Measurements from ENCODE around the gene ZSCAN9.

The ZSCAN9 gene

GRCh38 chr6:28220257-28221133, 4.6 kb upstream of the ZSCAN9 start:
- DNase-seq (ENCODE audit: low read depth), result no peak

GRCh38 chr6:28224131-28225055, 682 bp upstream of the ZSCAN9 start:
- DNase-seq (ENCODE audit: low read depth), result no peak

DNA sequence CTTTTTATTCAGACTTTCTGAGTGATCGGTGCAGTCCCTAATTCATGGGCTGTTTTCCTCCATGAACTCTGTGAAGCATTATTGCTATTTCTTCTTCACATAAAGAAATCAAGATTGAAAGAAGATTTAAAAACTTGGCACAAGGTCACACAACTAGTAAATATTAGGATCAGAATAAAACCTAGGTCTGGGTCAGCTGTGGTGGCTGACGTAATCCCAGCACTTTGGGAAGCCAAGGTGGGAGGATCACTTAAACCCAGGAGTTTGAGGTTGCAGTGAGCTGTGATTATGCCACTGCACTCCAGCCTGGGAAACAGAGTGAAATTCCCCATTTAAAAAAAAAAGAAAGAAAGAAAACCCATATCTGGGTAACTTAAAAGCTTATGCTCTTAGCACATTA, 1.4 kb downstream of the ZSCAN9 start:
- no peak for DNase-seq (ENCODE audit: low read depth)

DNA sequence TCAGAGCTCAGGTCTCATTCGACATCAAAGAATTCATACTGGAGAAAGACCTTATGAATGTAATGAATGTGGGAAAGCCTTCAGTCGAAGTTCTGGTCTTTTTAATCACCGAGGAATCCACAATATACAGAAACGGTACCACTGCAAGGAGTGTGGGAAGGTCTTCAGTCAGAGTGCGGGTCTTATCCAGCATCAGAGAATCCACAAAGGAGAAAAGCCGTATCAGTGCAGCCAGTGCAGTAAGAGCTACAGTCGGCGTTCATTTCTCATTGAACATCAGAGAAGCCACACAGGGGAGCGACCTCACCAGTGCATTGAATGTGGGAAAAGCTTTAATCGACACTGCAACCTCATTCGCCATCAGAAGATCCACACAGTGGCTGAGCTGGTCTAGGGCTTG, 7.7 kb downstream of the ZSCAN9 start:
- no peak for DNase-seq (ENCODE audit: low read depth)

GRCh38 chr6:28235912-28236452, 10.9 kb downstream of the ZSCAN9 start:
- no peak for DNase-seq (ENCODE audit: low read depth)

GRCh38 chr6:28239636-28240035, 14.6 kb downstream of the ZSCAN9 start:
- DNase-seq (ENCODE audit: low read depth), result no peak

DNA sequence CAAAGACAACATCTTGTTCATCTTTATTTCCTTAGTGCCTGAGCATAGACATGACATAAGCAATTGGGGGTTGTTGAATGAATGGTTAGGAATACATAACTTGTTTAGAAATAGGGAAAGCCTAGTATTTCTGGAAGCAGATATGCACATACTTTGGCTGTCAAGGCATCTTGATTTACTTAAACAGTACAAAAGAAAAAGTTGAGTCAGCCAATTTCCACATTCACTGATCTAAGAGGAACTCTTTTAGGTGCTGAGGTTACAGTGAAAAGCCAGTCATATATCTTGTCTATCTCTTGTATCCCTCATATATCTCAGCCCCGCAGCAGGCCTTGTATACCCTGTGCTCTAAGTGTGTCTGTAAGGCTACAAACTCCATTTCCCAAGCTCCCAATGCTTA, 15.4 kb downstream of the ZSCAN9 start:
- DNase-seq (ENCODE audit: low read depth), result no peak

GRCh38 chr6:28243946-28244345, 18.9 kb downstream of the ZSCAN9 start:
- DNase-seq (ENCODE audit: low read depth), result no peak

DNA sequence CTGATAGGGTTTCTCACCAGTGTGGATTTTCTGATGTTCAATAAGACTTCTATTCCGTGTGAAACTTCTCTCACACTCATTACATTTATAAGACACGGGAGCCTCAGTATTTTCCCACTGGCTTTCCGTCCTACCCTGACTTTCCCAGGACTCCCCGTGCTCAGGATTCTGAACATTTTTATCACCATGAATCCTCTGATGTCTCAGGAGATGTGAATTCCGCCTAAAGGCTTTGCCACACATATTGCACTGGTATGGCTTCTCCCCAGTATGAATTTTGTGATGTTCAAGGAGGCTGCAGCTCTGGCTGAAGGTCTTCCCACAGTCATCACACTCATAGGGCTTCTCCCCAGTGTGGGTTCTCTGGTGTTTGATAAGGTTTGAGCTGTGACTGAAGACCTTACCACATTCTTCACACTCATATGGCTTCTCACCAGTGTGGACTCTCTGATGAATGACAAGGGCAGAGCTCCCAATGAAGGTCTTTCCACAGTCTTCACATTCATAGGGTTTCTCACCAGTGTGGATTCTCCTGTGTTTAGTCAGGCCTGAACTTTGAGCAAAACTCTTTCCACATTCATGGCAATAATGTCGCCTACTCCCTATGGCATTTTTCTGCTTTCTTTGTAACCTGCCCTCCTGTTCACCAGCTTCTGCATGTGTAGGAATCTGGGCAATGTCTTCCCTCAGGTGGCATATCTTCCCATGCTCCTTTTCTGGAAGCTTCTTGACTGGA, 20.3 kb downstream of the ZSCAN9 start:
- DNase-seq (ENCODE audit: low read depth), result no peak

DNA sequence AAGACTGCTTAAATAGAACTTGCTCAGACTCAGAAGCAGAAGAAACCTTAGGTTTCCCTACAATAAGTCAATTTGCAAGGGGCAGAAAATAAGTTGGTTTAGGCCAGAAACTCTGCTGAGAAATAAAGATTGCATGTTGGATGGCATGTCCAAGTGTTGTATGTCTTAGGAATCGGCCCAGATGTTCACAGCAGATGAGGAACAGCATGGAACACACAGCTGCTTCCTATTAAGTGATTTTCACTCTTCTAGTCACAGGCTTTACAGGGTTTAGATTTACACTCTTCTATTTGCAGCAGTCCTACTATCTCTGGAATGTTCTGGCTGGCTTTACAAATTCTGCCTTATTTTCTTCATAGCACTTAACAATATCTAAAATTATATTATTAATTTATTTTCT, 23.8 kb downstream of the ZSCAN9 start:
- no peak for DNase-seq (ENCODE audit: low read depth)

- DNase-seq (ENCODE audit: low read depth), result no peak
Observed at GRCh38 chr6:28250747-28251146, 25.7 kb downstream of the ZSCAN9 start.

DNA sequence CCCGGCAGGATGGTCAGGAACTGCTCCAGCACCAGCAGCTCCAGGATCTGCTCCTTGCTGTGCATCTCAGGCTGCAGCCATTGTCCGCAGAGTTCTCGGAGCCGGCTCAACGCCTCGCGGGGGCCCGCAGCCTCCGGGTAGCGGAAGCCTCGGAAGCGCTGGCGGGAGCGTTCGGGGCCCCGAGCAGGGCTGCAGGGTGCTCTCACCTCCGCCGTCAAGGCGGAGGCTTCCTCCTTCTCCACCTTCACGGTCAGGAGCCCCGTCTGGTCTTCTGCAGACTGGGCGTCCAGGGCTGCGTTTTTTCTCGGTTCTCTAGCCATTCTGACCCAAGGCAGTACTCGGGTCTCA, 26.6 kb downstream of the ZSCAN9 start:
- DNase-seq (ENCODE audit: low read depth), result no peak

- peak; percentile 50 for DNase-seq (ENCODE audit: low read depth)
Observed at GRCh38 chr6:28252009-28252975, 27.2 kb downstream of the ZSCAN9 start, which contains the start of gene ZKSCAN4. ZKSCAN4 (minus strand) TSS chr6:28252269; CDS start chr6:28251980, 289 bp downstream.

GRCh38 chr6:28254121-28254519, 29.0 kb downstream of the ZSCAN9 start:
- DNase-seq (ENCODE audit: low read depth), result no peak

DNA sequence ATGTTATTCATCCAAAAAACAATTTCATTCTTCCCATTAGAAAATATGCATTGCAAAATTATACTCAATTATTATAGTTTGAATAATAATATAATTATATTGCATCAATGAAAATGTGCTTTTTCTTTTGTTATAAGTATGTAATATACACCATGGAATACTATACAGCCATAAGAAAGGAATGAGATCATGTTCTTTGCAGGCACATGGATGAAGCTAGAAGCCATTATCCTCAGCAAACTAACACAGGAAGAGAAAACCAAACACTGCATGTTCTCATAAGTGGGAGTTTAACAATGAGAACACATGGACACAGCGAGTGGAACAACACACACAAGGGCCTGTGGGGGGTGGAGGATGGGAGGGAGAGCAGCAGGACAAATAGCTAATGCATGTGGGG, 32.0 kb downstream of the ZSCAN9 start:
- no peak for DNase-seq (ENCODE audit: low read depth)

DNA sequence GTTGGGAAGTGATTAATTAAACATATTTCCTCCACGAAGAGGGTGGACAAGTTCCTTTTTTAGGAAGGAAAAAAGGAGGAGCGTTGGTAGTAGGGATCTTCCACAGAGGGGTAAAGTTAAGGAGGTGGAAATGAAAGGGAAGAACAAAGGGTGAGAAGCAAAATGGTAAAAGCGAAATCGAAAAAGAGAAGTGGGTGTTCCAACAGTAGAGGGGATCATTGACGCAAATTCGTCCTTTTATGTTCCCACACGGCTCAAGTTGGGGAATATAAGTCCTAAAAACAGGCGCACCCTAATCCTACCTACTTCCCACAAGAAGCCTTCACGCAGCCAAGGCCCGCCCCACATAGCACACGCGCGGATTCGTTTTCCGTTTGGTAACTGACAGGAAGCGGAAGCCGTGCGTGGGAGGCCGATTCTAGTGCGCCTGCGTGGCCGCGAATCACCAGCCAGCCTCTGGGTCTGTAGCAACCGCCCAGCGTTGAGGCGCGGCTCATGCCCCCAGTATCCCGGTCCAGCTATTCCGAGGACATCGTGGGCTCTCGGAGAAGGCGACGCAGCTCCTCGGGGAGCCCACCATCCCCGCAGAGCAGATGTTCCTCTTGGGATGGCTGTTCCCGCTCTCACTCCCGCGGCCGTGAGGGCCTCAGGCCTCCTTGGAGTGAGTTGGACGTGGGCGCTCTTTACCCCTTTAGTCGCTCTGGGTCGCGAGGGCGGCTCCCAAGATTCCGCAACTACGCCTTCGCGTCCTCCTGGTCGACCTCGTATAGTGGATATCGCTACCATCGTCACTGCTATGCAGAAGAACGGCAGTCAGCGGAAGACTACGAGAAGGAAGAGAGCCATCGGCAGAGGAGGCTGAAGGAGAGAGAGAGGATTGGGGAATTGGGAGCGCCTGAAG, 34.1 kb downstream of the ZSCAN9 start, which contains the start of gene NKAPL:
NKAPL (plus strand) TSS at position 421 of the 901 bp plus-strand sequence; CDS start at position 496, 75 bp downstream.
- DNase-seq (ENCODE audit: low read depth), result peak; percentile 53

GRCh38 chr6:28263922-28264321, 38.8 kb downstream of the ZSCAN9 start:
- no peak for DNase-seq (ENCODE audit: low read depth)

- no peak for DNase-seq (ENCODE audit: low read depth)
Observed at GRCh38 chr6:28264834-28265401, 39.8 kb downstream of the ZSCAN9 start.

DNA sequence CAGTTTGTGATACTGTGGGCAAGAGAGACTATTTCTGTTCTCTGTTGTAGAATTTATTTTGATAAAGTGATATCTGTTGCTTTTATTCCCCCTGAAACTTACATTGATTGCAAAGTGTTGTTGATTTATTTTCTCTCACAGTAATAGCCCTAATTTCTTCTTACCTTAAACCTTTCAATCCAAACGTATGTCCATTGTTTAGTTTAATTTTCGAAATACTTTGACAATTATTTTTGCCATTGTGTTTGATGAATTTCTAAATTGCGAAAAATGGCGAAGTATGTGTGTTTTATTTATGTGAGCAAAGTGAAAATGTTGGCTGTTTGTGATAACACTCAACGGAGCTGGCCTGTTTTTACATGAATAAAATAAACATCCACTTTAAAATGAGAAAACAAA, 41.5 kb downstream of the ZSCAN9 start:
- no peak for DNase-seq (ENCODE audit: low read depth)

All from stimulated activated CD8-positive, alpha-beta memory T cell treated with anti-CD3 and anti-CD28 coated beads, Interleukin-12 subunit alpha, Interleukin-12 subunit beta, amount 100 ng/mL, for 4 hours (primary cell).